BJ (cell line): ENCODE data around the gene CMTM8. TPM values are rescaled to one million over a fixed set of nuclear protein-coding genes. Genes with fewer than 3 reads are reported as not detected.

Experiments used
- CTCF ChIA-PET: fragments of 350-600 bp; formaldehyde crosslinking; extraction: SDS; loops from one replicate; lab custom pipeline; 2021; ENCODE audit warnings: antibody characterized with exemption, inconsistent platforms; lab: Yijun Ruan, JAX
- POLR2A ChIA-PET: fragments of 300-600 bp; sonication (Branson Sonifier 250); formaldehyde crosslinking; extraction: SDS; loops from one replicate; lab custom pipeline; 2021; ENCODE audit warnings: antibody characterized with exemption; lab: Charles Lee
- DNase-seq: peaks from one replicate; pipeline ENCODE4 v3.0.0-alpha.2; 2011; ENCODE audit warnings: low read depth
- H3K27me3 ChIP-seq: 2 replicates; pipeline ENCODE4 v1.6.0; 2011; ENCODE audit warnings: low read length; ENCODE audit not compliant: control insufficient read depth, insufficient read depth
- H3K36me3 ChIP-seq: 2 replicates; pipeline ENCODE4 v1.5.1; 2011; ENCODE audit warnings: low read length; ENCODE audit not compliant: control insufficient read depth, insufficient read depth
- H3K4me3 ChIP-seq: 2 replicates; pipeline ENCODE4 v1.5.1; 2011; ENCODE audit warnings: low read depth, mild to moderate bottlenecking, control low read depth, low read length
- polyA plus RNA-seq: library from polyadenylated mRNA; depleted of rRNA; stranded (reverse); fragments of >200 nt; gene quantifications from 2 replicates; pipeline ENCODE4 v1.2.3, GENCODE V29; 2011
- TF ChIP-seq, protein P1 (sequence below): IDR thresholded peaks from 2 replicates; pipeline ENCODE4 v1.5.1; 2011; ENCODE audit warnings: low read depth, mild to moderate bottlenecking, control low read depth, inconsistent platforms, low read length, moderate library complexity; ENCODE audit not compliant: insufficient read depth

The CMTM8 gene
- polyA plus RNA-seq, 1 experiment, result 0.39 TPM

- CTCF ChIA-PET, result interaction anchor here (0.5 to 1.4 kb wide), 2 partner anchors 19 to 139 kb away, joined by 3 to 4 read pairs; no protein-coding TSS in a partner anchor
Observed at GRCh38 chr3:32195995-32196540, 42.4 kb upstream of the CMTM8 start.

GRCh38 chr3:32197991-32198390 lies 40.5 kb upstream of the CMTM8 start:
- ChIA-PET CTCF (no interaction called here), POLR2A (interaction anchor here (0.6 kb wide), 1 partner anchor 481 kb away, joined by 4 read pairs; no protein-coding TSS in a partner anchor)
- TF ChIP-seq, protein P1, sequence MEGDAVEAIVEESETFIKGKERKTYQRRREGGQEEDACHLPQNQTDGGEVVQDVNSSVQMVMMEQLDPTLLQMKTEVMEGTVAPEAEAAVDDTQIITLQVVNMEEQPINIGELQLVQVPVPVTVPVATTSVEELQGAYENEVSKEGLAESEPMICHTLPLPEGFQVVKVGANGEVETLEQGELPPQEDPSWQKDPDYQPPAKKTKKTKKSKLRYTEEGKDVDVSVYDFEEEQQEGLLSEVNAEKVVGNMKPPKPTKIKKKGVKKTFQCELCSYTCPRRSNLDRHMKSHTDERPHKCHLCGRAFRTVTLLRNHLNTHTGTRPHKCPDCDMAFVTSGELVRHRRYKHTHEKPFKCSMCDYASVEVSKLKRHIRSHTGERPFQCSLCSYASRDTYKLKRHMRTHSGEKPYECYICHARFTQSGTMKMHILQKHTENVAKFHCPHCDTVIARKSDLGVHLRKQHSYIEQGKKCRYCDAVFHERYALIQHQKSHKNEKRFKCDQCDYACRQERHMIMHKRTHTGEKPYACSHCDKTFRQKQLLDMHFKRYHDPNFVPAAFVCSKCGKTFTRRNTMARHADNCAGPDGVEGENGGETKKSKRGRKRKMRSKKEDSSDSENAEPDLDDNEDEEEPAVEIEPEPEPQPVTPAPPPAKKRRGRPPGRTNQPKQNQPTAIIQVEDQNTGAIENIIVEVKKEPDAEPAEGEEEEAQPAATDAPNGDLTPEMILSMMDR, result no peak
- no peak for DNase-seq
- no peak overlapping the region for H3K4me3 ChIP-seq
- H3K27me3 ChIP-seq, result no peaks in the 10 kb centered on the region
- no peaks in the 10 kb centered on the region for H3K36me3 ChIP-seq

More at GRCh38 chr3:32195995-32196540, 42.4 kb upstream of the CMTM8 start:
- TF ChIP-seq, protein P1, result no peak
- Histone ChIP-seq H3K4me3 (no peak overlapping the region), H3K27me3 (no peaks in the 10 kb centered on the region), H3K36me3 (no peaks in the 10 kb centered on the region)
- no peak for DNase-seq
- POLR2A ChIA-PET, result no interaction called here

GRCh38 chr3:32198714-32199113 lies 39.8 kb upstream of the CMTM8 start:
- DNase-seq, result no peak
- TF ChIP-seq, protein P1, result no peak
- H3K27me3 ChIP-seq, result no peaks in the 10 kb centered on the region
- ChIA-PET CTCF (no interaction called here), POLR2A (no interaction called here)
- H3K4me3 ChIP-seq, result no peak overlapping the region
- no peaks in the 10 kb centered on the region for H3K36me3 ChIP-seq

- TF ChIP-seq, protein P1, result no peak
- no peak overlapping the region for H3K4me3 ChIP-seq
- DNase-seq, result no peak
- no peaks in the 10 kb centered on the region for H3K36me3 ChIP-seq
- ChIA-PET CTCF (interaction anchor here (0.7 to 1.2 kb wide), 2 partner anchors 24 to 31 kb away, joined by 3 read pairs; no protein-coding TSS in a partner anchor), POLR2A (no interaction called here)
- H3K27me3 ChIP-seq, result no peaks in the 10 kb centered on the region
Observed at GRCh38 chr3:32200490-32200889, 38.0 kb upstream of the CMTM8 start.

- CTCF ChIA-PET, result interaction anchor here (0.7 to 1.2 kb wide), 2 partner anchors 24 to 30 kb away, joined by 3 read pairs; no protein-coding TSS in a partner anchor
- TF ChIP-seq, protein P1, result no peak
Observed at GRCh38 chr3:32200992-32201758, 37.3 kb upstream of the CMTM8 start.

More at GRCh38 chr3:32200992-32201758, 37.3 kb upstream of the CMTM8 start:
- H3K36me3 ChIP-seq, result no peaks in the 10 kb centered on the region
- POLR2A ChIA-PET, result no interaction called here
- no peak for DNase-seq
- H3K4me3 ChIP-seq, result no peak overlapping the region
- H3K27me3 ChIP-seq, result no peaks in the 10 kb centered on the region
